ENCODE measurements around the gene PMEPA1. TPM values are rescaled to one million over a fixed set of nuclear protein-coding genes. Genes with fewer than 3 reads are reported as not detected.

Gene PMEPA1
- total and polyA plus RNA-seq, 2 donors (not counting 3 experiments of a cell fraction or from before 2014, with no cell fraction given), result 31.6 to 33.2 TPM

- no peak for DNase-seq (ENCODE audit: low read depth, low spot score)
- Histone ChIP-seq H3K79me2 (ENCODE audit: control insufficient read depth, insufficient read depth, low read length) (no peaks in the 10 kb centered on the region), H3K27ac (ENCODE audit: insufficient read depth, low read depth, low read length) (no peak overlapping the region), H3K4me2 (ENCODE audit: insufficient read depth, low read length) (no peak overlapping the region), H3K9ac (replicated peaks; ENCODE audit: extremely low read depth, insufficient read depth, low read length) (no peak overlapping the region), H3K4me1 (ENCODE audit: control insufficient read depth, extremely low read depth, insufficient read depth, low read length) (peaks cover 16% of the 10 kb centered on the region), H3K36me3 (ENCODE audit: control insufficient read depth in 2 of 2, extremely low read depth in 1 of 2, insufficient read depth in 2 of 2, low read length in 2 of 2) (no peaks in the 10 kb centered on the region), H3K9me1 (replicated peaks; ENCODE audit: control insufficient read depth, extremely low read depth, insufficient read depth, low read length) (no peaks in the 10 kb centered on the region), H3K4me3 (replicated peaks in 1 of 3; ENCODE audit: insufficient read depth in 1 of 3, low read depth in 1 of 3, low read length in 3 of 3) (no peak overlapping the region), H3K9me3 (replicated peaks; ENCODE audit: control insufficient read depth, insufficient read depth, low read length) (no peaks in the 10 kb centered on the region), H3K27me3 (ENCODE audit: control insufficient read depth in 2 of 2, insufficient read depth in 2 of 2, low read length in 2 of 2) (no peaks in the 10 kb centered on the region), H4K20me1 (replicated peaks; ENCODE audit: control insufficient read depth, extremely low read depth, insufficient read depth, low read length) (no peaks in the 10 kb centered on the region), H2AFZ (ENCODE audit: low read depth, low read length) (no peak overlapping the region)
- dilution Hi-C loops (cut with MboI; ENCODE audit: extremely low pct_ligation_motif_present, low sequenced_read_pairs), result no loop called here
- no peak for FAIRE-seq
- TF ChIP-seq CTCF (IDR thresholded peaks at IDR 0.05; ENCODE audit: extremely low read depth in 1 of 2, insufficient read depth in 1 of 2, low read depth in 1 of 2, low read length in 2 of 2), result no peak
- TF ChIP-seq EZH2 (IDR thresholded peaks at IDR 0.05; ENCODE audit: borderline replicate concordance, low read depth, low read length, severe bottlenecking), result no peak
- TF ChIP-seq FOS (IDR thresholded peaks at IDR 0.05; ENCODE audit: borderline replicate concordance, insufficient read depth, low read length), result no peak
- no peak for TF ChIP-seq POLR2AphosphoS5 (IDR thresholded peaks at IDR 0.05; ENCODE audit: insufficient read depth, low read depth, low read length)
- no peak for TF ChIP-seq MAX (IDR thresholded peaks at IDR 0.05; ENCODE audit: insufficient read depth, insufficient read length)
- TF ChIP-seq MYC (IDR thresholded peaks at IDR 0.05; ENCODE audit: low read depth, low read length), result no peak
- no peak for TF ChIP-seq GATA2 (IDR thresholded peaks at IDR 0.05; ENCODE audit: insufficient read depth, insufficient read length, low read depth, low read length)
- no peak for TF ChIP-seq JUN (IDR thresholded peaks at IDR 0.05; ENCODE audit: borderline replicate concordance, insufficient read depth, insufficient read length, low read depth)
- POLR2A ChIA-PET, result no interaction called here
- CTCF ChIA-PET, result no interaction called here
- no TSS peak for BruUV-seq (replicated peaks)
- intact Hi-C loops (cut with micrococcal nuclease), result no loop called here
Observed at GRCh38 chr20:57744206-57744605, 34.4 kb upstream of the PMEPA1 start.

All from endothelial cell of umbilical vein (primary cell).